Adipocyte (in vitro differentiated cells): ENCODE data around the gene MC2R.
"Not testable (repeated sequence)": the region's sequence is repeated elsewhere in the genome, so short reads cannot be mapped to it uniquely, and the experiment has no call there.

Experiments used
- DNase-seq: peaks from one replicate; pipeline ENCODE4 v3.0.0-alpha.2; 2015; ENCODE audit warnings: low read depth
- H3K27me3 ChIP-seq: replicated peaks from 2 replicates; pipeline ENCODE4 v1.7.0; 2013; ENCODE audit warnings: mild to moderate bottlenecking, low read length, moderate library complexity; ENCODE audit not compliant: control insufficient read depth, insufficient read depth
- H3K36me3 ChIP-seq: 2 replicates; pipeline ENCODE4 v1.7.0; 2013; ENCODE audit warnings: low read length, mild to moderate bottlenecking, moderate library complexity; ENCODE audit not compliant: control insufficient read depth, insufficient read depth, severe bottlenecking
- H3K4me1 ChIP-seq: 2 replicates; pipeline ENCODE4 v1.7.0; 2013; ENCODE audit warnings: mild to moderate bottlenecking, low read length, moderate library complexity; ENCODE audit not compliant: control insufficient read depth, insufficient read depth
- H3K4me3 ChIP-seq: 2 replicates; pipeline ENCODE4 v1.7.0; 2013; ENCODE audit warnings: mild to moderate bottlenecking, low read length, moderate library complexity
- H3K9ac ChIP-seq: 2 replicates; pipeline ENCODE4 v1.7.0; 2013; ENCODE audit warnings: mild to moderate bottlenecking, low read length, moderate library complexity
- H3K9me3 ChIP-seq: 2 replicates; pipeline ENCODE4 v1.7.0; 2013; ENCODE audit warnings: mild to moderate bottlenecking, low read length, moderate library complexity; ENCODE audit not compliant: control insufficient read depth

MC2R gene

DNA sequence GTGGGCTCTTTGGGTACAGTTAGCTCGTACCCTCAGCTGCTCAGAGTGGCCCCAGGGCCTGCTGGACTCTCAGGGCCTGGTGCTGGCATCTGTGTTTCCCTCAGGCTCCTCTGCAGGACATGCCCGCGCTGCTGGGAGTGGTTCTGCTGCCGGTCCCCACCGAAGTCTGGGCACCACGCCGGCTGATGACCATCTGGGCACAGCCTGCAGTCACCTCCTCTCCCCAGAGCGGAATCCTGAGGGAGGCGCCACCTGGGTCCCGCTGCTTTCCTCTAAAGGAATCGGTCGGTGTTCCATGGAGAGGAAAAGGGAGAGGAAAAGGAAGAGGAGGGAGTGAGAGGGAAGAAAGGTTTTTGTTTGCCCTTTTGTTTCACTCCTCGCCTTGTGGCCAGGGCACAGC, 43.6 kb downstream of the MC2R start:
- Histone ChIP-seq H3K27me3 (peaks cover 47% of the 10 kb centered on the region), H3K36me3 (no peaks in the 10 kb centered on the region)

GRCh38 chr18:13868501-13869271, 46.6 kb downstream of the MC2R start:
- Histone ChIP-seq H3K36me3 (no peaks in the 10 kb centered on the region), H3K9ac (no peak overlapping the region), H3K27me3 (peaks cover 46% of the 10 kb centered on the region), H3K9me3 (no peaks in the 10 kb centered on the region), H3K4me1 (no peaks in the 10 kb centered on the region), H3K4me3 (no peak overlapping the region)
- DNase-seq = no peak

More for the DNA sequence above, 43.6 kb downstream of the MC2R start:
- no peaks in the 10 kb centered on the region for H3K9me3 ChIP-seq
- H3K4me1 ChIP-seq = no peaks in the 10 kb centered on the region
- no peak for DNase-seq
- H3K9ac ChIP-seq = no peak overlapping the region
- no peak overlapping the region for H3K4me3 ChIP-seq

GRCh38 chr18:13862898-13863297, 52.4 kb downstream of the MC2R start:
- not testable (repeated sequence) for H3K36me3 ChIP-seq, H3K27me3 ChIP-seq, H3K4me3 ChIP-seq, DNase-seq, H3K9ac ChIP-seq, H3K4me1 ChIP-seq, H3K9me3 ChIP-seq

DNA sequence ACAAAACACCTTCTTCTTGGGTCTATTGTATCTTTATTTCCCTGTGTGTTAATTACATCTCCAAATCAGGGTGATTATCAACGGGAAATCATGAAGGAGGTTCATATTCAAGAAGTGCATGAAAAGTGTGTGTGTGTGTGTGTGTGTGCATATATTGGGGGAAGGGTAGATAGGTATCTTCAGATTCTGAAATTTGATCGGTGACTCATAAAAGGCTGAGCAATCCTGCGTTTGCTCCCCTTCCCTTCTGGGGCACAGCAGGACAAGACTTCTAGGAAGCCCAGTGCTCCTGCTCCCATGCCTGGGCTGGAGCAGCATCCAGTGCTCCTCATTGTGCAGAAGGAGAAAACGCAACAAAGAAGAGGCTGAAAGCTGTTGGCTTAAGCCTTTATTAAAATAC, 65.5 kb downstream of the MC2R start:
- no peak overlapping the region for H3K4me3 ChIP-seq
- H3K9ac ChIP-seq = no peak overlapping the region
- H3K4me1 ChIP-seq = no peaks in the 10 kb centered on the region
- H3K27me3 ChIP-seq = no peaks in the 10 kb centered on the region
- no peaks in the 10 kb centered on the region for H3K36me3 ChIP-seq
- peaks cover 13% of the 10 kb centered on the region for H3K9me3 ChIP-seq
- no peak for DNase-seq

DNA sequence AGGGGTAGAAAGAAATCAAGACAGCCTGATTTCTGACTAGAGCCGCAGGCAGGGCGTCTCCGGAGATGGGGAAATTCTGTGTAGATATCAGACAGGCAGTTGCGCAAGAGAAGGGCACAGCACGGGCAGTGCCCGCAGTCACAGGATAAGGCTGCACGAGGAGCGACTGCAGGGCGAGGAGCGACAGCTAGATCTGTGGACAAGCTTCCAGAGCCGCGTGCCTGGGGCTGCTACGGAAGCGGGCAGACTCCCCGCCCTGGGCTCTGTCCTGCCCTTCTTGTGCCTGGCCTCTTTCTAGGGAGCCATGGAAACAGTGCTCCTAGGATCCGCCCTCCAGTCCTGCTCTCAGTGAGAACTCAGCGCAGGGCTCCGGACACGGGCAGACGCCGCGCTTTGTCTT, 78.8 kb downstream of the MC2R start:
- H3K9me3 ChIP-seq = no peaks in the 10 kb centered on the region
- no peak overlapping the region for H3K9ac ChIP-seq
- no peaks in the 10 kb centered on the region for H3K4me1 ChIP-seq
- DNase-seq = no peak
- peaks cover 3% of the 10 kb centered on the region for H3K27me3 ChIP-seq
- H3K4me3 ChIP-seq = no peak overlapping the region
- no peaks in the 10 kb centered on the region for H3K36me3 ChIP-seq

GRCh38 chr18:13835202-13835601, 80.1 kb downstream of the MC2R start:
- H3K27me3 ChIP-seq = peaks cover 16% of the 10 kb centered on the region
- no peaks in the 10 kb centered on the region for H3K9me3 ChIP-seq
- H3K9ac ChIP-seq = no peak overlapping the region
- H3K4me3 ChIP-seq = no peak overlapping the region
- no peaks in the 10 kb centered on the region for H3K4me1 ChIP-seq
- no peak for DNase-seq
- H3K36me3 ChIP-seq = no peaks in the 10 kb centered on the region

- no peaks in the 10 kb centered on the region for H3K9me3 ChIP-seq
- H3K27me3 ChIP-seq = peaks cover 16% of the 10 kb centered on the region
These were observed 80.8 kb downstream of the MC2R start for GRCh38 chr18:13834496-13835015.

More at GRCh38 chr18:13834496-13835015, 80.8 kb downstream of the MC2R start:
- Histone ChIP-seq H3K4me3 (no peak overlapping the region), H3K4me1 (no peaks in the 10 kb centered on the region), H3K9ac (no peak overlapping the region), H3K36me3 (no peaks in the 10 kb centered on the region)
- no peak for DNase-seq
